H4 (cell line): ENCODE results near the gene SMAD3. TPM values are rescaled to one million over a fixed set of nuclear protein-coding genes. Genes with fewer than 3 reads are reported as not detected.
A peak's percentile ranks its signal among the peaks of the same experiment; 100 is the strongest.

ENCODE experiments used
- DNase-seq: peaks from one replicate; pipeline ENCODE4 v3.0.0-alpha.2; 2015; ENCODE audit warnings: low spot score
- total RNA-seq: library from RNA; depleted of rRNA; stranded (reverse); fragments of >200 nt; shearing (Covaris generic); gene quantifications from 2 replicates; pipeline ENCODE4 v1.2.3, GENCODE V29; 2014; rRNA removed

SMAD3 gene
- total RNA-seq, 1 experiment from 2014 or later, result 38.5 TPM

- no peak for DNase-seq
Observed at GRCh38 chr15:67230504-67230903, 165.1 kb downstream of the SMAD3 start.

GRCh38 chr15:67232591-67232990 is 167.2 kb downstream of the SMAD3 start:
- no peak for DNase-seq

- peak; percentile 39 for DNase-seq
Observed at GRCh38 chr15:67240235-67241131, 175.1 kb downstream of the SMAD3 start.

- no peak for DNase-seq
Observed at GRCh38 chr15:67241132-67241855, 175.9 kb downstream of the SMAD3 start.

- DNase-seq, result peak; percentile 40
Observed at GRCh38 chr15:67242708-67243111, 177.3 kb downstream of the SMAD3 start.

Other genes with a start within 250 kb of the SMAD3 start
- 65.8 and 87.8 TPM in 2 replicates for gene AAGAB, start 189.1 kb downstream of the SMAD3 start, total RNA-seq
- gene IQCH, start 189.2 kb downstream of the SMAD3 start, total RNA-seq, result 0.43 and 1.4 TPM in 2 replicates